ENCODE results near the gene CEP72.

CEP72 gene

GRCh38 chr5:673161-673830 is 61.2 kb downstream of the CEP72 start:
- H3K4me3 ChIP-seq (replicated peaks; ENCODE audit: low read depth, low read length), result no peak overlapping the region
- TF ChIP-seq CTCF (IDR thresholded peaks at IDR 0.05; ENCODE audit: low read depth, low read length, missing control alignments), result no peak
- DNase-seq (ENCODE audit: extremely low read depth, low read depth), result no peak

- no peak for DNase-seq (ENCODE audit: extremely low read depth, low read depth)
- no peak for TF ChIP-seq CTCF (IDR thresholded peaks at IDR 0.05; ENCODE audit: low read depth, low read length, missing control alignments)
- no peak overlapping the region for H3K4me3 ChIP-seq (replicated peaks; ENCODE audit: low read depth, low read length)
Measured at GRCh38 chr5:673831-674629, 61.9 kb downstream of the CEP72 start.

- no peak for TF ChIP-seq CTCF (IDR thresholded peaks at IDR 0.05; ENCODE audit: low read depth, low read length, missing control alignments)
- no peak for DNase-seq (ENCODE audit: extremely low read depth, low read depth)
- H3K4me3 ChIP-seq (replicated peaks; ENCODE audit: low read depth, low read length), result no peak overlapping the region
Measured at GRCh38 chr5:674630-675011, 62.5 kb downstream of the CEP72 start.

GRCh38 chr5:675111-675870 is 63.2 kb downstream of the CEP72 start:
- H3K4me3 ChIP-seq (replicated peaks; ENCODE audit: low read depth, low read length), result no peak overlapping the region
- DNase-seq (ENCODE audit: extremely low read depth, low read depth), result no peak
- TF ChIP-seq CTCF (IDR thresholded peaks at IDR 0.05; ENCODE audit: low read depth, low read length, missing control alignments), result no peak

- H3K4me3 ChIP-seq (replicated peaks; ENCODE audit: low read depth, low read length), result no peak overlapping the region
- TF ChIP-seq CTCF (IDR thresholded peaks at IDR 0.05; ENCODE audit: low read depth, low read length, missing control alignments), result no peak
- no peak for DNase-seq (ENCODE audit: extremely low read depth, low read depth)
Measured at GRCh38 chr5:675871-676698, 63.9 kb downstream of the CEP72 start.

GRCh38 chr5:676699-677076 is 64.5 kb downstream of the CEP72 start:
- no peak overlapping the region for H3K4me3 ChIP-seq (replicated peaks; ENCODE audit: low read depth, low read length)
- DNase-seq (ENCODE audit: extremely low read depth, low read depth), result no peak
- TF ChIP-seq CTCF (IDR thresholded peaks at IDR 0.05; ENCODE audit: low read depth, low read length, missing control alignments), result no peak

Data from HFF-Myc (cell line).